NCI-H345 treated with DMSO at 0.1 percent for 48 hours (cell line): ENCODE results near the gene GOLPH3L.
A peak's percentile ranks its signal among the peaks of the same experiment; 100 is the strongest.
"Not testable (repeated sequence)": the region's sequence is repeated elsewhere in the genome, so short reads cannot be mapped to it uniquely, and the experiment has no call there.

Experiments used
- DNase-seq: peaks from one replicate; lab custom pipeline; 2025; ENCODE audit not compliant: unreplicated experiment; lab: John Stamatoyannopoulos, UW

The GOLPH3L gene

DNA sequence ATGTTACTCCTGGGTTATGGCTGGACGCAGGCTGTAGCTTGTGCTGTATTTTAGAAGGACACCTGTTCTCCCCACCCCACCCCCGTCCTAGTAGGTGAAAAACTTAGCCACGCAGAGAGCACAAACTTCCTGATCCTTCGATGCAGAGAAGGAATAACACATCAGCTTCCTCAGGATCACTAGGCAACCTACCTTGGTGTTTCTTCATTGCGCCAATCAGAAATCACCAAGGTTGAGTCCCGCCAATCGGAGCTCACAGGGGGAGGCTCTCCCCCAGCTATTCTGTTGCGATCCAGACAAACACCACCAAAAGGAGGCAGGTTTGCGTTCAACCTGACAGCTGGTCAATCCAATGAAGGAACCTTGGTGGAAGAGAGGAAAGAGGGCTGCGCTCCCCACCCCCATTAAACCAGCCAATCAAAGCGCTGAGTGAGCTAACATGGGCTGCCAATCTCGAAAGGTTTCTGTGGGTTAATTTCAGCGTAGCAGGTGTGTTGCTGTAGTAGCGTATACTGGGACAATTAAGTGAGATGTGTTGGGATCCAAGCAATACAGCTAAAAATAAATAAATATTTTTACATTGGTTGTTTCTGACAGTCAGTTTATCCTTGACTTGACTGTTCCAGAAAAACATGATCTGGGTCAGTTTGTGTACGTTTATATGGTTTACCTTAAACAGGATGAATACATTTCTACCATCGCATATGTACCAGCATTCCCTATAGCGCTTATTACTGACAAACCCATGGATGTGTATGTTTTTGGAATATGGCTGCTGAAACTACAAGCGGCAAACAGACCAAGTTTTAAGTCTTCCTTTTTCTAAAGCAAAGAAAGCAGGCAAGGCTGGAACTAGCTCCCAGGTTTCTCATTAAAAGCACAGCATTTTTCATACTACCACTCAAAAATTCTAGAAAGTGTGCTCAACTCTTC, at the start of gene GOLPH3L:
Gene GOLPH3L, minus strand, starts transcription at position 160 of the 933 bp plus-strand sequence. CDS start 2,316 bp downstream, outside the sequence.
- peak; percentile 100 for DNase-seq

DNA sequence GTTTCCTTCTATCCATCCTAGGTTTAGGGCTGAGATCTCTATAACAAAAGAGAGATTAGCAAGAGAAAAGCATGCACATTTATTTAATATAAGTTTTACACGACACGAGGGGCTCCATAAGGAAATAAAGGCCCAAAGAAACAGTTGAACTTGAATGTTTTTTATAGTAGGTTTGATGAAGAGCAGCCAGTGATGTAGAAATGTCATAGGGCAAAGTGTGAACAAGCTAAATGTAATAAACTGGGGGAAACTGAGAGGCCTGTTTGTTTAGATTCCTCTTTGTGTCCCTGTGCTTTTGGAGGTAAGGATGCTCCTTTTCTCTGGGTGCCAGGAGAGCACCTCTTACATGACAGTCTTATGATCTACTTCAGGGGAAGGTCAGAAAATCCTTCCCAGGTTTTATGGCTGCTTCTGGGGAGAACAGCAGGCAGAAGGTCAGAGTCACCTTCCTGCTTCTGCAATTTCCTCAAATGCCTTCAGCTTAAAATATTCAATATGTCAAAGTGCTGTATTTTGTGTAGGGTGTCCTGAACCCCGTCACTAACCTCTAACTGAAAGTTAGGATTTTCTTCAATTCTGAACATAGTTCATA, 33.3 kb upstream of the GOLPH3L start:
- DNase-seq, result no peak

DNA sequence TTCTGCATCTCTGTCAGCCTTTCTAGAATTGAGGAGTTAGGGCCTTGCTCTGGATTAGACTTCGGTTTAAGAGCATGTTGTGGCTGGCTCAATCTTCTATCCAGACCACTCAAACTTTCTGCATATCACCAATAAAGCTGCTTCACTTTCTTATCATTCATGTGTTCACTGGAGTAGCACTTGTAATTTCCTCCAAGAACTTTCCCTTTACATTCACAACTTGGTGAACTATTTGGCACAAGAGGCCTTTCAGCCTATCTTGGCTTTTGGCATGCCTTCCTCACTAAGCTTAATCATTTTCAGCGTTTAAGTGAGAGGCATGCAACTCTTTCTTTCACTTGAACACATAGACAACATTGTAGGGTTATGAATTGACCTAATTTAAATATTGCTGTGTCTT, 27.4 kb upstream of the GOLPH3L start:
- DNase-seq, result no peak

- no peak for DNase-seq
These were observed 23.7 kb upstream of the GOLPH3L start, which contains the start of gene HORMAD1 for GRCh38 chr1:150720703-150721102. Gene HORMAD1, minus strand, starts transcription at chr1:150720895. Its CDS starts 1,390 bp downstream, at chr1:150719505.

GRCh38 chr1:150720098-150720497, 23.1 kb upstream of the GOLPH3L start:
- DNase-seq, result no peak

DNA sequence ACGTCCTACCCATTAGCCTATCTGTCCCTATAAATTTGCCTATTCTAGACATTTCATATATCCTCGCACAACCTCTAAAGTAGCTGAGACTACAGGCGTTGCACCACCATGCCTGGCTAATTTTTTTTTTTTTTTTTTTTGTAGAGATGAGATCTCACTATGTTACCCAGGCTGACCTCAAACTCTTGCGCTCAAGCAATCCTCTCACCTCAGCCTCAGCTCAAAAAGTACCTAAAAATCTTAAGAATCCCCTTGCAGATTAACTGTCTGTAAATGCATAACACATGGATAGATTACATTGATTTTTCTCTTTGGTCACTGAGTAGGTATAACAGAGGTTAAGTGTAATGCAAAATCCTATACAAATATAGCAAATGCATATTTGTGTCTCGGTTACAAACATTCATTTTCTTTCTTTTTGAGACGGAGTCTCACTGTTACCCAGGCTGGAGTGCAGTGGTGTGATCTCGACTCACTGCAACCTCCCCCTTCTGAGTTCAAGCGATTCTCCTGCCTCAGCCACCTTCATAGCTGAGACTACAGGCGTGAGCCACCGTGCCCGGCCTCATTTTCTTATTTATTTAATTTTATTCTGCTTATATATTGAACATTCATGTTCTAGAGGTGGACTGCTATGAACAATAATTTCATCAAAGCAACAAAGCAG, 21.4 kb upstream of the GOLPH3L start:
- DNase-seq, result no peak

DNA sequence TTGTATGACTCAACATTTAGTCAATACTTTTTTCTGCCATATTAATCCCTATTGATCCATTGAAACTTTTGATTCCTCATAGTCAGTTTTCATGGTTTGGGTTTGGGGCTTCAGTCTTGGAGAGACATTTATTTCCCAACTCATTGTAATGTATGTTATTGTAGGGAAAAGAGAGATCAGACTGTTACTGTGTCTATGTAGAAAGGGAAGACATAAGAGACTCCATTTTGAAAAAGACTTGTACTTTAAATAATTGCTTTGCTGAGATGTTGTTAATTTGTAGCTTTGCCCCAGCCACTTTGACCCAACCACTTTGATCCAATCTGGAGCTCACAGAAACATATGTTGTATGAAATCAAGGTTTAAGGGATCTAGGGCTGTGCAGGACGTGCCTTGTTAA, 12.1 kb upstream of the GOLPH3L start:
- DNase-seq, result not testable (repeated sequence)

- DNase-seq, result no peak
These were observed 11.6 kb upstream of the GOLPH3L start for GRCh38 chr1:150708595-150708994.

- no peak for DNase-seq
These were observed 9.1 kb upstream of the GOLPH3L start for GRCh38 chr1:150706091-150706490.

- no peak for DNase-seq
These were observed 6.5 kb upstream of the GOLPH3L start for GRCh38 chr1:150703427-150703826.

GRCh38 chr1:150696590-150696989, 364 bp downstream of the GOLPH3L start:
- no peak for DNase-seq

GRCh38 chr1:150696162-150696561, 792 bp downstream of the GOLPH3L start:
- no peak for DNase-seq

GRCh38 chr1:150695561-150695960, 1.4 kb downstream of the GOLPH3L start:
- no peak for DNase-seq

- DNase-seq, result no peak
These were observed 4.2 kb downstream of the GOLPH3L start for GRCh38 chr1:150692720-150693119.

- no peak for DNase-seq
These were observed 8.2 kb downstream of the GOLPH3L start for GRCh38 chr1:150688763-150689162.

- DNase-seq, result no peak
These were observed 10.7 kb downstream of the GOLPH3L start for GRCh38 chr1:150686275-150686674.

- no peak for DNase-seq
These were observed 13.0 kb downstream of the GOLPH3L start for GRCh38 chr1:150683914-150684313.

- no peak for DNase-seq
These were observed 18.0 kb downstream of the GOLPH3L start for GRCh38 chr1:150678988-150679387.

DNA sequence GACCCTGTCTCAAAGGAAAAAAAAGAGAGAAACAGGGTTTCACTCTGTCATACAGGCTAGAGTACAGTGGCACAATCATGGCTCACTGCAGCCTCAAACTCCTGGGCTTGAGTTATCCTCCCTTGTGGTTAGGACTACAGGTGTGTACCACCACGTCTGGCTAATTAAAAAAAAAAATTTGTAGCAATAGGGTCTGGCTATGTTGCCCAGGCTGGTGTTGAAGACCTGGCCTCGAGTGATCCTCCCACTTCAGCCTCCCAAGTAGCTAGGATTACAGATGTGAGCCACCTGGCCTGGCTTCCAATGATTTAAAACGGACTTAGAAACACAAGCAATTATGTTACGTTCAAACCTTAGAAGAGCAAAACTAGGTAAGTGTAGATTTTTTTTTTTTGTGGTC, 22.1 kb downstream of the GOLPH3L start:
- DNase-seq, result no peak

DNA sequence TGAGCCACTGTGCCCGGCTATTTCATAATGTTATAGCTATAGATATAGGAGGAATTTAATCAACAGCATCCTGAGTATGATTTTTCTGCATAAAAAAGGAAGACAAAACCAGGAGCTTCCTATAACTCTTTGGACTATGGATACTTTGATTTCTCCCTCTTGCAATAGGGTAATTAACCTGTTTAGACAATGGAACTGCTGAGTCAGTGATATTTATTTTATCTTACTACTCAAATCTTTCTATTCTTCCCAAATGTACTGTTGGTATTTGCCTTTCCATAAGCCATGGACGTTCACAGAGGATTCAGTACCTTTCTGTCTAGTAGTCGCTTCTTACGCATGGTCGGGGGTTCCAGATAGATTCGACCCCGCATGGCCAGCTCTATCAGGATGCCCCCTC, 33.6 kb downstream of the GOLPH3L start:
- no peak for DNase-seq

GRCh38 chr1:150662811-150663210, 34.1 kb downstream of the GOLPH3L start:
- DNase-seq, result no peak

GRCh38 chr1:150661156-150661555, 35.8 kb downstream of the GOLPH3L start:
- no peak for DNase-seq
